Adrenal gland (tissue), 12 donors: ENCODE data around the gene MCHR1. TPM values are rescaled to one million over a fixed set of nuclear protein-coding genes. Genes with fewer than 3 reads are reported as not detected.

Experiments
- DNase-seq, 7 donors: peaks; one replicate each; pipeline ENCODE4 v3.0.0-alpha.2; 2019 to 2020
- H3K27ac ChIP-seq, 5 donors: fragments of 200-600 bp; sonication (generic) in 4 of 5; 1 replicate in 3 of 5; 2 replicates in 2 of 5; pipeline versions ENCODE4 v1.5.1 to v1.8.0; 2016 to 2020; ENCODE audit warnings: mild to moderate bottlenecking in 1 of 5
- H3K27me3 ChIP-seq: fragments of 200-600 bp; 2 replicates; pipeline ENCODE4 v1.8.0; 2021
- H3K36me3 ChIP-seq, 2 donors: fragments of 200-600 bp; replicated peaks in 1 of 2; 1 replicate in 1 of 2; 2 replicates in 1 of 2; pipeline versions ENCODE4 v1.5.1 to v1.8.0; 2018 to 2022
- H3K4me1 ChIP-seq, 2 donors: fragments of 200-600 bp; replicated peaks in 1 of 2; 1 replicate in 1 of 2; 2 replicates in 1 of 2; pipeline versions ENCODE4 v1.5.1 to v1.8.0; 2018 to 2021
- H3K4me3 ChIP-seq, 4 donors: fragments of 200-600 bp; sonication (generic) in 3 of 4; one replicate each; pipeline ENCODE4 v1.5.1; 2016 to 2018
- H3K9me3 ChIP-seq, 3 donors: fragments of 200-600 bp; sonication (generic) in 1 of 3; replicated peaks in 1 of 3; 1 replicate in 2 of 3; 2 replicates in 1 of 3; pipeline versions ENCODE4 v1.5.1 to v1.8.0; 2016 to 2021
- CTCF ChIP-seq, 6 experiments: fragments of 450-650 bp in 4 of 6; fragments of 200-600 bp in 2 of 6; sonication (generic) in 1 of 6; IDR thresholded peaks; 1 replicate in 5 of 6; 2 replicates in 1 of 6; pipeline versions ENCODE4 v1.5.1 to v1.8.0; 2016 to 2021; ENCODE audit warnings: antibody characterized with exemption in 6 of 6, mild to moderate bottlenecking in 2 of 6, moderate library complexity in 1 of 6
- POLR2A ChIP-seq, 2 donors: fragments of 450-650 bp; IDR thresholded peaks; one replicate each; pipeline ENCODE4 v1.6.1; 2017; ENCODE audit warnings: antibody characterized with exemption in 2 of 2, mild to moderate bottlenecking in 2 of 2, moderate library complexity in 1 of 2
- WGBS, 4 donors: extraction: QIAGEN DNeasy Blood & Tissue Kit in 2 of 4; methylation state at CpG; one replicate each; pipeline versions ENCODE4 v1.1.5 to v1.1.7; 2013 to 2017; 5-methylcytosine and 5-hydroxymethylcytosine counted together
- intact Hi-C, 2 donors: fragments of 100-400 bp; cut with DNase I; formaldehyde crosslinking; loops; one replicate each; pipeline versions ENCODE4 v1.14.1 to v1.15.0; 2022 to 2023
- polyA plus RNA-seq, 3 donors: library from polyadenylated mRNA; stranded (reverse); fragments of 200-250 nt in 2 of 3; fragments of 350-450 nt in 1 of 3; fragmentation: Illumina TruSeq in 1 of 3; extraction: RNeasy Lipid Tissue Mini Kit (QIAGEN cat#74804) in 1 of 3; gene quantifications; one replicate each; pipeline ENCODE4 v1.2.3, GENCODE V29; 2013 to 2014
- total RNA-seq, 9 donors: library from RNA; depleted of rRNA in 4 of 9; stranded (reverse); fragments of >200 nt in 4 of 9; fragments of 120-200 nt in 1 of 9; fragmentation: NEBNext Ultra II Directional in 1 of 9; extraction: Animal tissue kit (Norgen Biotek cat#: 25700) in 1 of 9; gene quantifications; one replicate each; pipeline versions ENCODE4 v1.1.0 to v1.2.4, GENCODE V29; 2013 to 2023
- donor health status: healthy with polysubstance abuse.
- donor health status: Bipolar disorder and iron deficiency.
- donor health status: DM: yes; HTN: yes; CAD: no.
- donor health status: DM: no; HTN: no; CAD: no.
- donor health status: DM: no; HTN: no; CAD: no.
- donor health status: DM: yes; HTN: yes; CAD: no.

The MCHR1 gene
- total and polyA plus RNA-seq, 12 donors: 0.07 to 1.7 (median 0.24) TPM; not detected in 2

- H3K36me3 ChIP-seq: no peaks in the 10 kb centered on the region
- WGBS, 4 donors: 44 to 51% (median 47%) methylated on average over 21 of the region's 21 CpGs
- peaks cover 7 to 24% of the 10 kb centered on the region in 2 donors for H3K4me1 ChIP-seq
- intact Hi-C loops: no loop called here
- DNase-seq: peak in 1 of 7 donors; percentile 20
- peak overlapping the region in 2 of 4 donors; percentile 75 to 97 for H3K4me3 ChIP-seq
- no peaks in the 10 kb centered on the region for H3K27me3 ChIP-seq
- H3K9me3 ChIP-seq: no peaks in the 10 kb centered on the region
- TF ChIP-seq CTCF (IDR thresholded peaks at IDR 0.05) (no peak), POLR2A (IDR thresholded peaks at IDR 0.05) (peak in 1 of 2 donors; percentile 6)
- peak overlapping the region in 1 of 5 donors; percentile 67 for H3K27ac ChIP-seq
Observed at GRCh38 chr22:40635043-40635939, 44.0 kb upstream of the MCHR1 start.

DNA sequence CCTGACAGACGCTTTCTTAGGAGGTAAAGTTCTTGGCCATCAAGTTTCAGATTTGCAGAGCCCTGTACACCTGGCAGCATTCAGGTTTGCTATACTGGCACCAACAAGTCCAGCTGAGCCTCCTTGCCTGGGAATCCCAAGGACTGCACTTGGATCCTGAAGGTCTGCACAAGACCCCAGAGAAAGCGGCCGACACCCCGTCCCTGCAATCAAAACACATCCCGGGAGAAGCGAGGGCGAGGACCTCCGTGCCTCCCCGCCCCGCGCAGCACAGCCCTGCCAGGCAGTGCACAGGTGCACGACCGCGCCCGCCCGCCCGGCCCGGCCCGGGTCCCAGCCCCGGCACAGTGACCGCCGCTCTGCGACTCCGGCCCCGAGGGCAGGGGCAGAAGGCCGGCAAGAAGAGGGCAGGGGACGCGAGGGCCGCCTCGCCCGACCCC is 43.3 kb upstream of the MCHR1 start:
- intact Hi-C loops: no loop called here
- H3K9me3 ChIP-seq: no peaks in the 10 kb centered on the region
- H3K4me3 ChIP-seq: peak overlapping the region; percentile 49 to 97 (median 79)
- DNase-seq: peak in 3 of 7 donors; percentile 27 to 40 (median 39)
- peak overlapping the region in 4 of 5 donors; percentile 67 to 94 (median 90) for H3K27ac ChIP-seq
- TF ChIP-seq CTCF (IDR thresholded peaks at IDR 0.05) (no peak), POLR2A (IDR thresholded peaks at IDR 0.05) (no peak)
- H3K36me3 ChIP-seq: no peaks in the 10 kb centered on the region
- no peaks in the 10 kb centered on the region for H3K27me3 ChIP-seq
- peaks cover 7 to 24% of the 10 kb centered on the region in 2 donors for H3K4me1 ChIP-seq
- 0 to 5% (median 1%) methylated on average over 2 to 31 of the region's 31 CpGs for WGBS, 4 donors

DNA sequence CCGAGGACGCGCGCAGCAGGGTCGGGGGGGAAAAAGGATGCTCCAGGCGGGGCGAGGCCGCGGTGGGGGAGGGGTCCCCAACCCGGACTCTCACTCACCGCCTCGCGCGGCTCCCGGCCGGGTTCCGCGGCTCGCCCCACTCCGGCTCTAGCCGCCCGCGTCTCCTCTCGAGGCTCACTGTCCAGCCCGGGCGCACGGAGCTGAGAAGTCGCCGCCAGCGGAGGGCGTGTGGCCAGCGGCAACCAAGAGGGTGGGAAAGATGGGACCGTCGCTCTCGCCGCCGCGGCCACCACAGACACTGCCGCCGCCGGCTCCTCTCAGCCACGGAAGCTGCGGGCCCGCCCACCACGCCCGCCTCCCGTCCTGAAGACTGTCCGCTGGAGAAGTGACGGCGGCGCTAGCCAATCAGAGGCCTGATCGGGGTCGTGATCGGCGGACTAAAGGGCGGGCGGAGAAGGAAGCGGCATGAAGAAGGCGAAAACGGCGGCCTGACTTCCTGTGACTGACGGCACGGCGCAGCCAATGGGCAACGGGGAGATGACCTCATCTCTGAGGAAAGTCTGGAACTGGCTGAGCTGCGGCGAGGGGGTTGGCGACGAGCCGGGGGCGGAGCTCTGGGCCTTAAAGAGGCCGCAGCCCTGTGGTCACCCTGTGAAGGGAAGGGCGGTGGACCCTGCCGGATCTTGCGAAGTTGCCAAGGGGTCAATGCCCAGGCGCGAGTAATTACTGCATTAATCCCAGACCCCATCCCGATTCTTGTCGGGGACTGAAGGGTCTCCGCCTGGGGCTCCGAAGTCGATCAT is 42.7 kb upstream of the MCHR1 start, which contains the start of gene MRTFA:
TSS of gene MRTFA (minus strand) at position 340 of the 803 bp plus-strand sequence.
- TF ChIP-seq CTCF (IDR thresholded peaks at IDR 0.05) (no peak), POLR2A (IDR thresholded peaks at IDR 0.05) (peak; percentile 95 to 99)
- intact Hi-C loops: no loop called here
- no peaks in the 10 kb centered on the region for H3K36me3 ChIP-seq
- H3K27ac ChIP-seq: peak within 1 kb of the TSS; percentile 57 to 94 (median 88)
- H3K9me3 ChIP-seq: no peaks in the 10 kb centered on the region
- peak; percentile 100 for DNase-seq
- WGBS, 4 donors: 0% methylated on average over 18 to 82 of the region's 82 CpGs
- peak within 1 kb of the TSS; percentile 53 to 97 (median 79) for H3K4me3 ChIP-seq
- H3K4me1 ChIP-seq: peaks cover 7 to 24% of the 10 kb centered on the region in 2 donors
- H3K27me3 ChIP-seq: no peaks in the 10 kb centered on the region
